Hematopoietic multipotent progenitor cell treated with erythropoietin and hydrocortisone succinate and interleukin-3 and kit ligand, for 4 days (in vitro differentiated cells): ENCODE data around the gene MAP4K3.

Source experiments
- DNase-seq: peaks from one replicate; pipeline ENCODE4 v3.0.0-alpha.2; 2015

The MAP4K3 gene

GRCh38 chr2:39228413-39229209 lies 208.5 kb downstream of the MAP4K3 start:
- peak; percentile 85 for DNase-seq

DNA sequence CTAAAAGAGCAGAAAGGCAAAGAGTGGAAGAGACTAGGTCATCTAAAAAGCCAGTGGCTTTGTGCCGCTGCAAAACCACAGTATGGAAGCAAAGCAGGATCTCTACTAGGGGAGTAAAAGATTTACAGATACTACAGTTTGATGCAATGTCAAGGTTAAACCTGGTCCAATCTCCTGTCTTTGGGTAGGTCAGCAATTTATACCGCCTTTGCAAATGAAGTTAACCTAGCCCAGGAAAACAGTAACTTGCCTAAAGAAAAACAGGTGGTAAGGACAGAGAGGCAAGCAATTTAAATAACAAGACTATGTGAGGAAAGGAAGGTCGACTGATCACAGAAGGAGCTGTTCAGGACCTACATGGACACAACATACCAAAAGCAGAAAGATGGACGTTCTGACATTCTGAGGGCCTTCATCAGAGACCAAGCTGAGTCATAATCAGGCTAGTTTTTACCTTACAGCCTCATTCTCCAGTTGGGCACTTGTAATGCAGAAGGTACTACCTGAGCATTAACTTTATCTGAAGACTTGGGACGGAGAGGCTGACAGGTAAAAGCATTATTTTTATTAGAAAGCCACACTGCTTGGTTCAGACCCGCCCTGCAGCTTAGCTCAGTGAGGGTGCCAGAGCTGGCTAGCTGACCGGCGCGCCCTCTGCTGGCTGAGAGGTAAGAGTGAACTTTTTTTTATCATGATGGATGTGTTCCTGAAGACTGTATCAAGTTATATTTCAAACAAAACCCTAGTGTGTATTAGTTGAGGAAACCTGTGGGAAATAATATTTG lies 209.3 kb downstream of the MAP4K3 start:
- peak; percentile 93 for DNase-seq

GRCh38 chr2:39225567-39225966 lies 211.5 kb downstream of the MAP4K3 start:
- DNase-seq, result no peak

- no peak for DNase-seq
Measured at GRCh38 chr2:39223909-39224308, 213.2 kb downstream of the MAP4K3 start.

GRCh38 chr2:39221459-39221858 lies 215.6 kb downstream of the MAP4K3 start:
- DNase-seq, result no peak

DNA sequence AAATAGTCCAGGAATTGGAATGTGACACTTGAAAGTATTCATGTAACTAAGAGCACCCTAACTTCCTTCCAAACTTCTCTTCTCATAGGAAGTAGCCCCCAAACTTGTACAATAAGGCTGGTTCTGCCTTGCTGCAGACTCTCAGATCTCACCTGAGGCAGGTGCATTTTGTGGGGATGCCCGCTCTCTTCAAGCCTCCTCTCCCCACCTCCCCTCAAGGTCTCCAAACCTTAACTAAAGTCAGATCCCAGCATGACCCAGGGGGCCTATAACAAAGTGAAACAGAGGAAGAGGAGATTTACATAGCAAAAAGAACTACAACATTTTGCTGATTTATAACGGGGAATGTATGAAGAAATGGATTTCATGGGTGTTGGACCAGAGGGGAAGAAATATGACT lies 216.9 kb downstream of the MAP4K3 start:
- DNase-seq, result no peak

DNA sequence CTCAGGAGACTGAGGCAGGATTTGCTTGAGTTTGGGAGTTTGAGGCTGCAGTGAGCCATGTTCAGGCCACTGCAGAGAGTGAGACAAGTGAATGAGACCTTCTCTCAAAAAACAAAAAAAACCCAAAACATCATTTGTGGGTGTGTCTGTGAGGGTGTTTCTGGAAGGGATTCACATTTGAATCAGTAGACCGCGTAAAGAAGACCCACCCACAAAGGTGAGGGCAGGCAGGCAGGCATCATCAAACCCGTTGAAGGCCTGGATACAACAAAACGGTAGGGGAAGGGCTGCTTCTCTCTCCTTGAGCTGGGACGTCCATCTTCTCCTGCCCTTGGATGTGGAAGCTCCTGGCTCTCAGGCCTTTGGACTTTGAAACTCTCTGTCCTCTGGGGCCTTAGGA lies 218.7 kb downstream of the MAP4K3 start:
- DNase-seq, result no peak

- no peak for DNase-seq
Measured at GRCh38 chr2:39217192-39217550, 219.9 kb downstream of the MAP4K3 start.

GRCh38 chr2:39216346-39217191 lies 220.5 kb downstream of the MAP4K3 start:
- peak; percentile 96 for DNase-seq

DNA sequence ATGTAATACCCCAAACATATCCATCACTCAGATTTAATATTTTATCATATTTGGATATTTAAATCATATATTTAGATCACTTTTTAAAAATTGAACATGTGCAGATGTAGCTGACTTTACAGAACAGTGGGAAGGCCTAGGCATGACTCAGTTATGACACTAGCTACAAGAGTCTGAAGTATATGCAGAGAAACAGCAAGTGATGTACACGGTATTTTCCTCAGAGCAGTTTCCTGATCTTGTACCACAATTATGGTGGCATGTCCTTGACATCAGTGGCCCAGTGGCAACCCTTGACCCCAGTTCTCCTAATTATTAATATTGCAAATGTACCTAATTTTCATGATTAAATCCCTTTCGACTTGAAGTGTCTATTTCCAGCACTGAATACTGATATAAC lies 221.5 kb downstream of the MAP4K3 start:
- DNase-seq, result no peak

- no peak for DNase-seq
Measured at GRCh38 chr2:39213015-39213414, 224.1 kb downstream of the MAP4K3 start.

- DNase-seq, result peak; percentile 29
Measured at GRCh38 chr2:39210846-39211245, 226.2 kb downstream of the MAP4K3 start.

DNA sequence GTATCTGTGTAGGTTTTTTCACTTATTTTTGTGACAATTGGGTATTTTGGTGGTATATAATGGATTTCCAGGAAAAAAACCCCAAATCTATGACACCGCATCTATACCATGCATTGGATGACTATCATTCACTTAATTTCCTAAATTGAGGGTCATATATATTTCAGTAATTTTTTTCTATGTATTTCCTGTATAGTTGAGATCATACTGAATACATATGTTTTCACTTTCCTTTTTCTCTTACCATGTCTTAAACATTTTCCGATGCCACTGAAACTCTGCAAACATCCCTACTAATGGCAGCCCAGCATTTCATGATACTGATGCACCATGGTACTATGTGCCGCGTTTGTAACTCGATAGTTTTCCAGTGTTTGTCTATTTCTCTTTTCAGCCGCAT lies 233.7 kb downstream of the MAP4K3 start:
- DNase-seq, result no peak

GRCh38 chr2:39202639-39203369 lies 234.3 kb downstream of the MAP4K3 start:
- no peak for DNase-seq
